Stimulated activated CD8-positive, alpha-beta memory T cell treated with anti-CD3 and anti-CD28 coated beads, Interleukin-12 subunit alpha, Interleukin-12 subunit beta, amount 100 ng/mL, for 4 hours (primary cell): ENCODE measurements around the gene GRPR.

Experiments
- DNase-seq: peaks from one replicate; pipeline ENCODE4 v3.0.0-alpha.2; 2020; ENCODE audit warnings: low read depth

The GRPR gene

DNA sequence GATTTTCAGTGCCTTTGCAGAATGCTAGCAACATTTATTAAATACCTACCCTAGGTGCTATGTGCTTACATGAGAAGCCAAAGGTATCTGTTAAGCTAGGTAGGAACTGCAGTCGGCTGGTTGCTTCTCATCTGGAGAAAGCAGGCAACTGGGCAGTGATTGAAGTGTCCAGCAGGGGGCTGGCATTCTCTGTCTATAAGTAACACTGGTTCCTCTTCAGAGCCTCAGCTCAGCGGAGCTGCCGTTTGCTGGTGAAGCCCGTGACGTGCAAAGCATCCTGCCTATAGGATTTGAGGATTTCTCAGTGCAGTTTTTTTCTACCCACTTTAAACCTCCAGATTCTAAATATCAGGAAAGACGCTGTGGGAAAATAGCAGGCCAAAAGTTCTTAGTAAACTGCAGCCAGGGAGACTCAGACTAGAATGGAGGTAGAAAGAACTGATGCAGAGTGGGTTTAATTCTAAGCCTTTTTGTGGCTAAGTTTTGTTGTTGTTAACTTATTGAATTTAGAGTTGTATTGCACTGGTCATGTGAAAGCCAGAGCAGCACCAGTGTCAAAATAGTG is at the start of gene GRPR:
TSS of gene GRPR (plus strand) at position 344 of the 565 bp plus-strand sequence. CDS start 389 bp downstream, outside the sequence.
- DNase-seq = peak; percentile 15

DNA sequence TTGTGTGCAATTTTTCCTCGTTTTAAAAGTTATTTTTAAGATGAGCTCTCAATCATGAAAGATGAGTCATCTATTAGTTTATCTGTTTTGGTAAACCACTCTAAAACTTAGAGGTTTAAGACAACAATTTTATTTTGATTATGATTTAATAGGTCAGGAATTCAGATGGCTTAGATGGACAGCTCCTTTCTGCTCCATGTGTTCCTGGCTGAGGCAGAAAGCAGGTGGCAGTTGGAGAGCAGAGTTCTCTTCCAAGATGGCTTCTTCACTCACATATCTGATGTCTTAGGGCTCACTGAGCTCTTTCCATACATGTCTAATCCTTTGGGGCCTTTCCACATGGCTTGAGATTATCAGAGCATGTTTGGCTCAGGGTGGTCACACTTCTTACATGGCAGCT is 48.3 kb upstream of the GRPR start:
- no peak for DNase-seq

DNA sequence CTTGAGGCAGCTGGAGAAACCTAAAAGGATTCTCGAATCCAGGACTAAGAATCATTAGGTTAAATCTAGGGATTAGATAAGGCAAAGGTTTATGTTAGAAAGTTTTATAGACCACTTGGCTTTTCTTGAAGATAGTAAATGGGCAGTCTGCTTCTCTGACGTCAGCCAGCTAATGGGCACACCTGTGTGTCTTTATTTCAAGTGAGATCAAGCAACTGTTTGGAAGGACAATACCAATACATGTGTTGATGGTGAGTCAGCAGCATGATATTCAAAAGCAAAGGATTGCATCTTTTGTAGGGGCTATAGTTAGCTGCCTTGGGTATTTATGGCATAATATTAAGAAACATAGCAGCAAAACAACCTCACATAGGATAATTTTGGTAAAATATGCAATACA is 46.5 kb upstream of the GRPR start:
- DNase-seq = no peak

DNA sequence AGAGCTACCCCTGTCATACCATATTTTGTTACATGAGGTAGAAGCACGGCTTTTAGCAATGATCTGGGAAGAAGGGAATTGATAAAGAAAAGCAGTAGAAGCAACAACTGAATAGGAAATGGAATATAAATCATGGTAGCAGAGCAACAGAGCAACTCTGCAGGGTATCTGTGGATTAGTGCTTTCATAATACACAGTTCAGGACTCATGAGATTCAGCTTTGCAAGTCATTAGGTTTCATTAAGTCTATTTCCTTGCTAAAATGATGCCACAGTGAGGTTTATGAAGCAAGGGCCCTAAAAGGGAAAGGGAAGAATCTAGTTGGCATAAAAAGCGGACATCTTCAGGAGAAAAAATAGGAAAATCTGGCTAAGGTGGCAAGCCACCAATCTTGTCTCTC is 45.6 kb upstream of the GRPR start:
- DNase-seq = no peak

DNA sequence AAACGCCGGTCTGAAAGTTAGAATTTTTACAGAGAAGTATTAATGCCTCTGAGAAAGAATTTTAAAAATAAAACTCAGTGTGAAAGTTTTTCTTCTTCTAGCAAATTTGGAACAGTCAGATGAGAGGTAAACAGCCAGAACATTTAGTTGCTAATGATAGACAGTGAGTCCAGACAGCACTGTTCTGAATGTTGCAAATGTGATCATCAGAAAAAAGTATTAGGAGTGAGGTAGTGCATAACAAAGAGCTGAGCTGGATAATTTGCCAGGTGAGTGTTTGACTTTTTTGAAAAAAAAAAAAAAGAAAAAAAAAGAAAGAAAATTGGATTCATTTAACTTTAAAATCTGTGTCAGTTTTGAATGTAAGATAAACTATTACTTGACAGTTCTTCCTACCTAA is 42.0 kb upstream of the GRPR start:
- DNase-seq = no peak

DNA sequence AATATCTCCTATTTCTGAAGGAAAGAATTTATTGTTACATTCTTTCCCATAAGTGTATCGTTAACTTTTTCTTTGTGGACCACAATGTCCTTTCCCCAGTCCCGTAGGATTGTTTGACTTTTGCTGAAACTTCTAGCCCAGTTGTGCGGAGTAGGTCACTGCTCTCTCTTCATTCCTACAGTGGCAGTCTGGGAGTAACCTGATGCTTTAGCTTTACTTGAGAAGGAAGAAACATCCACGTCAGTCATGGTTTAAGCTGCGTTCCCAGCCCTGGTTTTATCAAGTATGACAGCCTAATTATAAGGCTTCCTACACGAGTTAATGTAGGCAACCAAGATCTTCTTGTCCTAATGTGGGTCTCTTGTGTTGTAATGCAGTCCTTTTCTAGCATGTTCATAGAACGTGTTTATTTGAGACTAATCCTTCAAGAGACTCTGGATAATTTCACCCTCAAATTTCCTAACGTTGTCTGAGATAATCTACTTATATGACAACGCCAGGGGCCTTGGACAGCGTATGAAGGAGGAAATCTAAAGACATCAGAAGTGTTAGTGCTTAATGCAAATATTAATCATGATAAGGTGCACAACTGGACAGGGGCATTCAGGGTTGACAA is 40.8 kb upstream of the GRPR start:
- DNase-seq = no peak

DNA sequence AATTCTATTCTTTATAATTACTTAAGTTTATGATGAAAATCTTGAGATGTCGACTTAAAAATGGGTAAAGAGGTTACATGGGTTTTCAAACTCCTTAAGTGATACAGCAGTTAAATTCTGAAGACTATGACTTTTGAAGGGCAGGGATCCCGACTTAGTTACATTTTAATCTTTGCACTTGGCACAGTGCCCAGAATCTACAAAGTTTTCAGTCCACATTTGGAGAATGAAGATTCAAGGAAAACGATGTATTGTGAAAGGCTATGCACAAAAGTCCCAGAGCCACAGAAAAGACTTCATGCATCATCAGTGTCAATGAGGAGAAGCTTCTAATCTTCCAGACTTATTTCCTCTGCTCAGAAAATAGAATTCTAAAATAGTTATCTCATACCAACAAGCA is 36.3 kb upstream of the GRPR start:
- no peak for DNase-seq

DNA sequence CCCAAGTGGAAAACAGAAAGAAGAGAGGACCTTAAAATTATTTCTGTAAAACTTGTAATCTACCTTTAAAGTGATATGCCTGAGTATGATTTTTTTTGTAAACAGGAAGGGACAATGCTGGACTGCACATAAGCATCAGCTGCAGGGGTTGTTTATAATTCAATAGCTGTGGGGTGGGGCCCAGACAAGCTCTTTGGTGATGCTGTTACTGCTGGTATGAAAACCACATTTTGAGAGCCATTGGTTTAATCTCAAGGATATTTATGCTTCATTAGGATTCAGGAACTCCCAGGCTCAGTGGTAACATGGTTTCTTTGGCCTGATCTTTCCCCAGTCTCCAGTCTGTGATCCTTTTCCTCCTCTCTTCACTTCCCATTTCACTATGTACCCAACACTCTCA is 34.3 kb upstream of the GRPR start:
- DNase-seq = no peak

DNA sequence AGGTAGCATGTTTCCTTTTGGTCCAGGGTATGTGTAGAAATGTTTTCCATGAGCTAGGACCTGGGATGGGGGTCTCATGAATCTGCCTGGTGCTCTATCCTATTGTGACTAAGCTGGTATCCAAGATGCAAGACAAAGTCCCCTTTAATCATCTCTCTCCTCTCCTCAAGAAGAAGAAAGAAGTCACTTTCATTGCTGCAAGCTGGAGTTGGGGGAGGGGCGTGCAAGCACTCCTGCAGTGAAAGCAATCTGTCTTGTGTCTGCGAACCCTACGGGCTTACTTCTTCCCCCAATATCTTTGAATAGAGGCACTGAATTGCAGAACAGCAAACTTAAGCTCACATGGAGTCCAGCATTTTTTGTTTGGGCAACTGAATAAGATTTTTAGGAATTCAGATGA is 27.2 kb upstream of the GRPR start:
- no peak for DNase-seq

DNA sequence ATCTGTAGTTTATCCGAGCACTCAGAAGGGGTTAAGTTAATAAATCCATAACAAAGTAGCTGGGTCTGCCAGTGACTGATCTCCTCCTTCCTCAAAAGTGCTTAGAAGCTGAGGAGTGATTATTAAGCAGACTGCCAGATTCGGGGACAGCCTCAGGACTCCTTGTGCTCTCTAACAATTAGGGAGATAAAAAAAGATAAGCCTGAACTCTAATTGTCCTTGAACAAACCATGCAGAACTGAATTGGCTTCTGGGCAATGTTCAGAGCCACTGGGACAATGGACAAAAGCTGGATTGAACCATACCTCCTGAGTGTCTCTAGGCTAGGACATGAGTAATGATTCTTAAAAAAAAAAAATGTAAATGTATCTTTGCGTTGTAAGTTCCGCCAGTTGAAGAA is 22.7 kb upstream of the GRPR start:
- DNase-seq = no peak

DNA sequence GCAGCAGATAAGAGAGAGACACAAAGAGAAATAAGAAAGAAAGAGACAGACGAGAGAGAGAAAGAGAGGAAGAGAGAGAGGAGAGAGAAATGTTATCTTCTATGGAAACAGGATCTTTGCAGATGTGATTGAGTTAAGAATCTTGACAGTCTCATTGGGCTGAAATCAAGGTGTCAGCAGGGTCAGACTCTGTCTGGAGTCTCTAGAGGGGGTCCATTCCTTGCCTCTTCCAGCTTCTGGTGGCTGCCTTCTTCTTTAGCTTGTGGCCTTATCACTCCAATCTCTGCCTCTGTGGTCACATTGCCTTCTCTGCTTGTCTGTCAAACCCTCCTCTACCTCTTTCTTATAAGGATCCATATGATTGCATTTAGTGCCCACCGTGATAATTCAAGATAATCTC is 21.8 kb upstream of the GRPR start:
- no peak for DNase-seq

DNA sequence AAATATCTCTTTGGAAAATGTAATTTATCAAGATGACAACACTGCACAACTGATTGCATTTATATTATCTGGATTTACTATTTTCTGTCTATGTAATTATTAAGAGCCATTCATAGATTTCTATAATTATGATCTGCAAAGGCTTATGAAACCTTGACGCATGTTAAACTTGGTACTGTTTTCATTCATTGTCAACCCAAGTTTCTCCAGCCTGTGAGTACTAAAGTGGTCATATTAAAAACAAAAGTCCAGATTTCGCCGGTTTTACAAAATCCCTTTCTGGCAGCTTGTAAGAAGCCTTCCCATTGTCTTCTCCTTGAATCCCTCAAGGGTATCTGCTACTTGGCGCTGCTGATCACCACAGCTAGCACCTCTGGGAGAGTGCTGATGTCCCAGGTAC is 19.7 kb upstream of the GRPR start:
- no peak for DNase-seq

DNA sequence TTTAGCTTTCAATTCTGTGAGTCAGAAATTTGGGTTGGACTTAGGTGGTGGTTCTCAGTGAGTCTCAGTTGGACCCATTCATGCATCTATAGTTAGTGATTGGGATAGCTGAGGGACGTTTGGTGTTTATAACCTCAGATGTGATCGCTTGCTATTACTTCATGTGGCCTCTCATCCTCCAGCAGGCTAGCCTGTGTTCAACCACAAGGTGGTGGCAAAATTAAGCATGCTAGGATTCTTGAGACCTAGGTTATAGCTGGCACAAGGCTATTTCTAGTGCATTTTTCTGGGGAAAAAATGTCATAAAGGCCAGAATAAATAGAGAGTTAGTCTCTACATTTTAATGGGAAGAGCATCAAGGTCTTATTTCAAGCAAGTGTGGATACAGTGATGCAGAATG is 10.9 kb upstream of the GRPR start:
- no peak for DNase-seq

DNA sequence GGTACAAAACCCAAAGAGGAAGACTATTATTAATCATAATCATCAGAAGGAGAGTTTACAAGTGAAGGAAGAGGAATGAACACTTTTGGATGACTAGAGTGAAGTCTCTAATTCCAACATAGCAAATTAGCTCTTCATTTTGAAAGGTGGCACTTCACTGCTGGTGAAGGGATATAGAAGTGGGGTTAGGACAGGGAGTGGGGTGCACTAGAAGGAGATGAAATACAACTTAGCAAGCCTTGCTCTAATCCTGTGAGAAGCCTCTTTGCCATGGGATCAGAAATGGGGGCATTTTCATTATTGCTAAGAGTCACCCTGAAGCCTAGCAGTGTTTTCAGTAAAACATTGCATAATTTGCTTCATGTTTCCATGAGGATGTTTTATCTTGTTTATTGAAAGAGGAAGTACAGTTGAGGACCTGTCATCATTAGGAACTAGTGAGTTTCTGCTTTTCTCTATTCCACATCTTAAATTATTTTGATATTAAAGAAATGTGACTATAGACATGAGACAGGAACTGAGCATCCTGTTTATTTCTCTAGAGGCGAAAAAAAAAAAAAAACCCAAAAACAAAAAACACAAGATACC is 9.3 kb upstream of the GRPR start:
- DNase-seq = no peak

DNA sequence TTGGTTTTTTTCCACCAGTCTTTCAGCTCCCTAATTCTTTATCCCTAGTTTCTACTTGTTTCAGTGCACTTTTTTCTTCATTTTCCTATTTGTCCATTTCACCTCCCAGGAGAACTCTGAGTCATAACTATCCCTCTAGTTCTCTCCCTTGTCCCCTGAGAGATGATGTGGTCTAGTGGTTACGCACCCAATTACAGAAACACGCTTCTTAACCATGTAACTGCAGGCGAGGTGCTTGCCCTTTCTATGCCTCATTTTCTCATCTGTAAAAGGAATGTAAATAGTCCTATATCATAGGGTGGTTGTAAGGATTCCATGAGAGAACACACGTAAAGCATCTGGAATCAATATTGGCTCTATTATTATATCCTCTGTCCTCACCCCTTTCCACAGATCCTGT is 8.8 kb upstream of the GRPR start:
- DNase-seq = no peak

DNA sequence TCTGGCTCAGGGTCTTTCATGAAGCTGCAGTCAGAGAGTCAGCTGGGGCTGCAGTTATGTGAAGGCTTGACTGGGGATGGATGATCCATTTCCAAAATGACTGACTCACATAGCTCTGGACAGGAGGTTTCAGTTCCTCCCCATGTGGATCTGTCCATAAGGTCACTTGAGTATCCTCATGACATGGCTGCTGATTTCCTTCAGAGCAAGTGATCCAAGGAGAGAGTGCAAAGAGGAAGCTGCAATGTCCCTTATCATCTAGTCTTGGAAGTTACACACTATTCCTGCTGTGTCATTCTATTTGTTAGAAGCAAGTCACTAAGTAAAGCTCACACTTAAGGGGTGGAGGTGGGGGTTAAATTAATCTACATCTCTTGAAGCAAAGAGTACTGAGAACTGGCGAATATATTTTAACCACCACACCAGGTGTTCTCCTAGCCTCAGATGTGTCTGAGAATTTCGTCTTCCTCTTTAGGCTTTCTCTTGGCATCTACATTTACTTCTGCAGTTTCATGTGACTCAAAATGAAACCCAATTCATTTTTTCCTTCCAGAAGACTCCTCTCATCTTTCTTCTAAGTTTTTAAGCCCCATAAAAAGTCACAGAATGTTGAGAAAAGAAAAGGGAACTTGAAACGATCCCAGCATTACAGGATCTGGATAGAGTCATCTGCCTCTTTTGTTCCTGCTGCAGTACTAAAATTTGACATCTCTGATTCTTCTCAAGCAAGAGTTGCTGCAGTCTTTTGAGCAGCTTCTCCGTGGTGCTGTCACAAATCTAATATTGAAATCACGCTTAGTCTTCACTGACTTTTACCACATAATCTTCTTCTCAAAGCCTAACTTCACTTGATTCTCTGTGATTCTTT is 3.8 kb upstream of the GRPR start:
- DNase-seq = no peak

DNA sequence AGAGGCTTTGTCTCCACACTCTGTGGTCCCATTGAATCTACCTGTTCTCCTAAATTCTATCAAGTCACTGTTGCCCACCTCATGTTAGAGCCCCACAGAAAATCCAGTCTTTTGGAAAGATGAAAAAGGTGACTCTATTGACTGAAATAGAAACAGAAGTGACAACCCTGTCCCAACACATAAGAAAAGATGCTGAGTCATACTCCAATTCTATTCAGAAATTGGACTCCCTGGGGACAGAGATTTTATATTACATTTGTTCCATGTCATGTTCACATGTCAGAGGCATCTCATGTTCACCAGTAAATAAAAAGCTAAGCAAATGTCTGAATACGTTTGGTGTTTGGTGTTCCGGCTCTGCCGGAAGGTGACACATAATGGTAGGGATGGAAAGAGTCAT is 2.9 kb upstream of the GRPR start:
- DNase-seq = no peak

DNA sequence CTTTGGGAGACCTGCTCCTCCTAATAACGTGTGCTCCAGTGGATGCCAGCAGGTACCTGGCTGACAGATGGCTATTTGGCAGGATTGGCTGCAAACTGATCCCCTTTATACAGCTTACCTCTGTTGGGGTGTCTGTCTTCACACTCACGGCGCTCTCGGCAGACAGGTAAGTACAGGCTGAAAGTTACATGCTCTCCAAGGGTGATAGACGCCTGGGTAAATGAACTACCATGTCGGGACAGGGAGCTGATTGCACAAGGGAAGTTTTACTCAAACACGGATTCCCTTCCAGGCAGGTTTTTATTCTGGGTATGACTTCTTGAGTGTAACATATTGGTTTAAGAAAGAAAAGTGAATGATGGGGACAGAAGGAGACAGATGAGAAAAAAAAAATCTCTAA is 836 bp downstream of the GRPR start:
- no peak for DNase-seq

DNA sequence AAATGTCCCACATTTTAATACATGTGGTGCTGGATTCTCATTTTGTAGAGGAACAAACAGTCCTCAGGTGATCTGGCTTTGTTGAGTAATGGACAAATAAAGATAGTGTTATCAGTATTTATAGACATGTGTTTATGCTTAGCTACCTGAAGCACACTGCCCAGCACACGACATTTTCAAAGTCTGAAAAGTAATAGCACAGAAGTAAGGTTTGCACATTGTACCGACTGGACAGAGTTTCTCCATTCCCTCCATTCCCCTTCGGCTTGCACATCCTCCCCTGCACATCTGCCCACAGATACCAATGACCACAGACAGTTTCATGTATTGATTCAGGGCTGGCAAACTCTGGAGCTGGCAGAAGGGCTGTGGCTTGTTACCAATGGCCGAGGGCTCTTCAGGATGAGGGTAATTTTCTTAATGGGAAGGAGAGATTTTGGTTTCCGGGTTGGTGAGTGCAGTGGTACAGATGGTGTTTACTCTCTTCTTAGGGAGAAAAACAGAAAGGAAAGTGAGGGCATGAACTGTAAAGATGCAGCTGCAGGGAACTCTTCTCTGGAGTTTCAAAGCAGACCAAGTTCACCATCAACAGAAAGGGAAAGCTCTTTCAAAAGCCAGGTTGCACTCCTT is 2.3 kb downstream of the GRPR start:
- no peak for DNase-seq

DNA sequence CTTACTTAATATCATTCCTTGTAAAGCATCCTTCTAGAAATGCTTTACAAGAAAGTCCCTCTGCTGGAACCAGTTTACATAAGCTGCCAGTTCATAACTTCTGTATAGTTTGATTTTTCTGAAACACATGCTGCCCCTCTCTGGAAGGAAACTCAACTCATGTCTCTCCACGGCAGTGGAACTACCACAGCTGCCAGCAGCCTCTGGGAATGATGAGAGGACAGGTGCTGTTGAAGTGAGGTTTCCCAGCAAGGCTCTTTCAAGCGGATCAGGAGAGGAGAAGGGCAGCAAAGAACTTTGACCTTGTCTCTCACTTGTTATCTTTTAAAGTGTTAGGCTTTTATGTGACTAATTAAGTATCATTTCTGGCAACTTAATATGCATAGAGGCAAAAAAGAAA is 7.3 kb downstream of the GRPR start:
- no peak for DNase-seq

DNA sequence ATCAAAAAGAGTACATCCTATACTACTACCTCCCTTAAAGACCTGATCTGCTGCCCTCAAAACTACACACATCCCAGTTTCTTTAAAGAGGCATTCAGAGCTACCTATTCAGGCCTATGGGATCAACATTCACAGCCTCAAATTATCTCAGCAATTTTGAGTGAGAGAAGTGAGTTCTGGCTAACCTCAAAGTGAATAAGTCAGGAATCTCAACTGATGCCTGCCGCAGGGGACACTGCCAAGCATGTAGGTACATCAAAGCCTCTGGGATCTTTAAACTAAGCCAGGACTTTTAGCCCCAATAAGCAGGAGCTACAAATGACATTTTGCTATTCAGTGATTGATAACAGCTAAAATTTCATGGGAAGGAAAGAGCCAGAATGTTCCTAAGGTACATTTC is 11.6 kb downstream of the GRPR start:
- no peak for DNase-seq

DNA sequence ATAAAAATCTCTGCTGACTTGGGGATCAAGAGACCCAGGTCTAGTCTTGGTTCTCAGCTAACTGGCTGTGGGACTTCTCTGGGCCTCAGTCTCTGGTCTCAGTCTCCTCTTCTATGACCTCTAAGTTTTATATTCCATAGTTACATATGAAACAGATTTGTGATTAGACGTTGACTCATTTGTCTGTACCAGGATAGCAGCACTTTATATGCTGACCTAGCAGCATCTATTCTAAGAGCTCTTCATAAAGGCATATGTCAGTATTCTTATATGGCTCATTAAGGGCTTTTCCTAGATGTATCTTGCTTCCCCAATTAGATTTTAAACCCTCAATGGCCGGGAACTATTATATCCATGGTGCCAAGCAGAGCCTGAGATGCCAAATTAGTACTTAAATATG is 12.7 kb downstream of the GRPR start:
- DNase-seq = no peak
